Prostate gland (tissue), 2 donors: Measurements from ENCODE around the gene DLGAP1.

ENCODE experiments used
- POLR2A ChIP-seq: fragments of 450-650 bp; IDR thresholded peaks from one replicate; pipeline ENCODE4 v1.6.1; 2016; ENCODE audit warnings: antibody characterized with exemption, mild to moderate bottlenecking
- TF ChIP-seq, protein P1 (sequence below), 4 experiments: fragments of 200-600 bp in 2 of 4; fragments of 450-650 bp in 2 of 4; sonication (generic) in 2 of 4; IDR thresholded peaks; 1 replicate in 3 of 4; 2 replicates in 1 of 4; pipeline ENCODE4 v1.5.1; 2016 to 2019; ENCODE audit warnings: antibody characterized with exemption in 4 of 4, mild to moderate bottlenecking in 2 of 4, moderate library complexity in 2 of 4

DNA sequence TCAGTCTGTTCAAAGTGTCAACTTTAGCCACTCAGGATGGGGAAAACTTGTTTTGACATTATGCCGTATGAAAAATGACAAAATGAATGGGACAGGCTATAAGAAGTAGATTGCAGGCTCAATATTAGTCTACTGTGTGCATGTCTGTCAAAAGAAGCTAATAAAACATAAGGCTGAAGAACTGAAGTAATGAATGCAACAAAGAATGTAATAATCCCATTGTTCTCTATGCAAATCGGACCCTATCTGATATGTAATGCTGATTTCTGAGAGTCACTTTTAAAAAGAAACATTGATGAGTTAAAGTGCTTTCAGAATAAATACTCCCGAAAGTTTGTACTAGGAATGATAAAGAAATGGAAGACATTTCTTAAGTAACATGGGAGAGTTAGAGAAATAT lies 172.2 kb downstream of the DLGAP1 start:
- TF ChIP-seq, protein P1, sequence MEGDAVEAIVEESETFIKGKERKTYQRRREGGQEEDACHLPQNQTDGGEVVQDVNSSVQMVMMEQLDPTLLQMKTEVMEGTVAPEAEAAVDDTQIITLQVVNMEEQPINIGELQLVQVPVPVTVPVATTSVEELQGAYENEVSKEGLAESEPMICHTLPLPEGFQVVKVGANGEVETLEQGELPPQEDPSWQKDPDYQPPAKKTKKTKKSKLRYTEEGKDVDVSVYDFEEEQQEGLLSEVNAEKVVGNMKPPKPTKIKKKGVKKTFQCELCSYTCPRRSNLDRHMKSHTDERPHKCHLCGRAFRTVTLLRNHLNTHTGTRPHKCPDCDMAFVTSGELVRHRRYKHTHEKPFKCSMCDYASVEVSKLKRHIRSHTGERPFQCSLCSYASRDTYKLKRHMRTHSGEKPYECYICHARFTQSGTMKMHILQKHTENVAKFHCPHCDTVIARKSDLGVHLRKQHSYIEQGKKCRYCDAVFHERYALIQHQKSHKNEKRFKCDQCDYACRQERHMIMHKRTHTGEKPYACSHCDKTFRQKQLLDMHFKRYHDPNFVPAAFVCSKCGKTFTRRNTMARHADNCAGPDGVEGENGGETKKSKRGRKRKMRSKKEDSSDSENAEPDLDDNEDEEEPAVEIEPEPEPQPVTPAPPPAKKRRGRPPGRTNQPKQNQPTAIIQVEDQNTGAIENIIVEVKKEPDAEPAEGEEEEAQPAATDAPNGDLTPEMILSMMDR (IDR thresholded peaks at IDR 0.05) = no peak
- no peak for TF ChIP-seq POLR2A
